Placental pericyte (primary cell): Measurements from ENCODE around the gene MAGOH. TPM values are rescaled to one million over a fixed set of nuclear protein-coding genes. Genes with fewer than 3 reads are reported as not detected.

Experiments
- total RNA-seq: library from RNA; depleted of rRNA; stranded (reverse); fragments of >200 nt; gene quantifications from 2 replicates; pipeline ENCODE4 v1.2.3, GENCODE V29; 2012

MAGOH gene
- total RNA-seq, result 27.1 and 31.1 TPM in 2 replicates

DNA sequence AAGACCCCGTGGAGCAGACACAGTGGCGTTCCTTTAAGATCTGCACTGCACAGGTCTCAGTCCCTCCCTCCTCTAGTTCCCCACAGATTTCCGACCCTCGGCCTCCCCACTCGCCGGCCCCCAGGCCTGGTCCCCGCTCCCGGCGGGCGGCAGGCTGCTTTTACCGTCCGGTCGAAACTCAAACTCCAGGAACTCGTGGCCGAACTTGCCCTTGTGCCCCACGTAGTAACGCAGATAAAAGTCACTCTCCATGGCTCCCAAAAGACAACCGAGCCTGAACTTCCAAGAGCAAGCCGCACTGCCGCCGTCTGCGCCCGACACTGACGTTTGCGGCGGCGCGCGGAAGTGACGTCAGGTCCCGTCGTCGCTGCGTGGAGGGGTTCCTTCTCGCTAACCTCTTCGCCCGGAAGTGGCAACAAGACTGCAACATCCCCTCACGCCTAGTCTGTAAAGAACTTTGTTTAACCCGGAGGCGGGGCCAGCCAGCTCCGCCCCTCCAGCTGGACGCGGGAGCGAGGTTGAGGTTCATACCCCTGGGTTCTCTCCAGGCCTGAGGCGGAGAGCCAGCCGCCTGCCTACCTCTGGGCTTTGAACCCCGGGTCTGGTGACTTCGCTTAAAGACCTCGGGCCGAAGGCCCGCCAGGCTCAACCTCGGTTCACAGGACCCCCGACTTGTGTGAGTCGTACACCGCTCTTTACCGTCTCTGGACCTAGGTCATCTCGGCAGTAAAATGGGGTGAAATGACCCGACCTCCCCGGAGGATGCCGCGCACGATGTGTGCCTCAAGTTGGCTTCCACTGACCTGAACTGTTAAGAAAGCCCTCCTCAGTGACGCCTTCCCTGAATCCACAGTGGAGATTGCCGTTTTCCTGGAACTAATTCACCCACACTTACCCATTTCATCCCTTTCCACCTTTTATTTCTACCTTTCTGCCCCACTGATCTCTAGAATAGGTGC lies at the start of gene MAGOH:
MAGOH (minus strand) TSS at position 322 of the 959 bp plus-strand sequence; CDS start at position 252, 70 bp downstream.

DNA sequence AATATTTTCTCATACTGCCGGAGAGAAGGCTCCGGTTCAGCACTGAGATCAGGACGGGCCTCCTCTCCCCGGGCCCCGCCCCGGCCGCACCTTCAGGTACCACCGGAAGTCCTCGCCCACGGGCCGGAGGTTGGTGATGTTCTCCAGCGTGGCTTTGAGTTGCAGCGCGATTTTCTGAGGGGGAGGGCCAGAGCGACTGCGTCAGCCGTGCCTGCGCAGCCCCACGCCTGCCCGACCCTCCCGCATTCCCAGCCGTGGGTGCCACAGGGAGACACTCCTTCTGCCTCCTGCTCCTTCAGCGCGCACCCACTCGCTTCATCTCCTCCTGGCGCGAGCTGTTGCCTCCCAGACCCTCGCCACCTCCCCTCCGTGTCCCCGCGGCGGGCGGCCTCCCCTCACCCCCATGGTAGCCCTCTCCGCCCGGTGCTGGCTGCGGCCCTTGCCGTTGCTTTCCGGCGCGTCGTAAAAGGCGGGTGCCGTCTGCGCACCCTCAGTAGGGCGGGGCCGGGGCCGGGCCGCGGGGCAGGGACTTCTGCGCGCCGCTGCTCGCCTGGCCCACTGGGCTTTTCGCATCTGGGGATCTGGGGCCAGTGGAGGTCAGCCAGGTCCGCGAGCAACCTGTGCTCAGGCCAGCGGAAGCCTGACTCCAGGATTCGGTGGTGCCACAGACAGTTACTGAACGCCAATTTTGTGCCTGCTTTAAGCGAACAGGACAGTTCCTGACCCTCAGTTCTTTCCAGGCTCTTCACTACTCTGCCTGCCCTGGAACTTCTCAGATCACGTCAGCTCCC lies 18.0 kb downstream of the MAGOH start, which contains the start of gene CZIB:
CZIB (minus strand) TSS at position 464 of the 791 bp plus-strand sequence; CDS start at position 405, 59 bp downstream.

DNA sequence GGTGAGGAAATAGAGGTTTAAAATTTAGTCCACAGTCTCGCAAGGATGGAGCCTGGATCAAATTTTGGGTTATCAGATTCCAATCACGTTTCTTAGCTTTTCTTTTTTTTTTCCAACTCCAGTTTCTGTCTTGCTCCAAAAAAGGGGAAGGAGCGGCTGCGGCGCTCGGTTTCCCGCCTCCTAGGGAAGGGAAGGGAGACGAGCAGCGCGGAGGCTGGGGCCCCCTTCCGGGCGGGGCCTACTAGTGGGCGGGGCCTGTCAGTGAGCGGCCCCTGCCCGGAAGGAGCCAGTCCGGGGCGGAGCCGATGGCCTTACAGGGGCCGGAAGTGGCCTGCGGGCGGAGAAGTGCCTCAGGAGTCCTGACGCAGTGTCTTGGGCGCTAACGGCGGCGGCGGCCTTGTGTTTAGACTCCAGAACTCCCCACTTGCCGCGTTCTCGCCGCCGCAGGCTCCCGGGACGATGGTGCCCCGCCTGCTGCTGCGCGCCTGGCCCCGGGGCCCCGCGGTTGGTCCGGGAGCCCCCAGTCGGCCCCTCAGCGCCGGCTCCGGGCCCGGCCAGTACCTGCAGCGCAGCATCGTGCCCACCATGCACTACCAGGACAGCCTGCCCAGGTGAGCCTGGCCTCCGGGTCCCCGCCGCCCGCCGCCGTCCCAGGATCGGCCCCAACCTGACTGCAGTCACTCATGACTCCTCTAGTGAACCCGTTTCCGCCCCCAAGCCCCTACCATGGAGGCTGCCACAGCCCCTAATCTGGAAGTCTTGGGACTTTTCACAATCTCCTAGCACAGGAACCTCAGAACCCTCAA lies 41.6 kb downstream of the MAGOH start, which contains the start of gene CPT2:
CPT2 (plus strand) TSS at position 340 of the 806 bp plus-strand sequence; CDS start at position 460, 120 bp downstream.

Other genes with a start within 250 kb of the MAGOH start
- gene PODN, start 176.3 kb downstream of the MAGOH start, total RNA-seq, result 10.2 and 110 TPM in 2 replicates
- 0.14 and 3.7 TPM in 2 replicates for gene SLC1A7, start 95.9 kb downstream of the MAGOH start, total RNA-seq
- gene CPT2, start 41.7 kb downstream of the MAGOH start, total RNA-seq, result 17.9 and 19.9 TPM in 2 replicates
- 38.5 and 41.8 TPM in 2 replicates for gene CZIB, start 17.9 kb downstream of the MAGOH start, total RNA-seq
- gene LRP8, start 89.6 kb upstream of the MAGOH start, total RNA-seq, result 51.2 and 55.1 TPM in 2 replicates
- not detected in 2 replicates for gene DMRTB1, start 220.9 kb upstream of the MAGOH start, total RNA-seq